H1 (cell line): ENCODE results near the gene UBAP1L. TPM values are rescaled to one million over a fixed set of nuclear protein-coding genes. Genes with fewer than 3 reads are reported as not detected.
"Not testable (repeated sequence)": the region's sequence is repeated elsewhere in the genome, so short reads cannot be mapped to it uniquely, and the experiment has no call there.

Experiments
- CTCF ChIA-PET: fragments of 300-600 bp; sonication (Branson Sonifier 250); formaldehyde crosslinking; loops from one replicate; lab custom pipeline; 2021; ENCODE audit not compliant: partially characterized antibody; lab: Charles Lee
- POLR2A ChIA-PET: fragments of 300-600 bp; sonication (Branson Sonifier 250); formaldehyde crosslinking; loops from one replicate; lab custom pipeline; 2021; ENCODE audit warnings: inconsistent platforms; ENCODE audit not compliant: partially characterized antibody; lab: Charles Lee
- DNase-seq, 2 experiments: peaks; one replicate each; pipeline versions ENCODE4 v3.0.0 to v3.0.0-alpha.2; 2010 to 2022; ENCODE audit warnings: low spot score in 2 of 2, low read depth in 1 of 2, mixed read lengths in 1 of 2
- FAIRE-seq: peaks from 2 replicates; lab custom pipeline; 2011; peaks lifted over from hg19 to GRCh38; lab: Jason Lieb, UNC
- H2AFZ ChIP-seq: 2 replicates; pipeline ENCODE4 v1.8.1; 2012; ENCODE audit warnings: low read length, inconsistent platforms
- H2AK5ac ChIP-seq: 2 replicates; pipeline ENCODE4 v1.6.1; 2013; ENCODE audit warnings: low read depth, low read length
- H2BK120ac ChIP-seq: replicated peaks from 2 replicates; pipeline ENCODE3; 2013; ENCODE audit warnings: low read depth, low read length, inconsistent platforms
- H2BK12ac ChIP-seq: 2 replicates; pipeline ENCODE4 v1.6.1; 2013; ENCODE audit warnings: low read depth, low read length
- H2BK15ac ChIP-seq: 2 replicates; pipeline ENCODE4 v1.6.1; 2013; ENCODE audit warnings: low read length
- H2BK20ac ChIP-seq: 2 replicates; pipeline ENCODE4 v1.6.1; 2013; ENCODE audit warnings: low read length
- H2BK5ac ChIP-seq: 2 replicates; pipeline ENCODE4 v1.6.1; 2013; ENCODE audit warnings: low read depth, low read length
- H3K14ac ChIP-seq: 2 replicates; pipeline ENCODE4 v1.6.1; 2013; ENCODE audit warnings: inconsistent platforms; ENCODE audit not compliant: insufficient read length
- H3K18ac ChIP-seq: 2 replicates; pipeline ENCODE4 v1.6.1; 2013; ENCODE audit warnings: low read length; ENCODE audit errors: extremely low read depth
- H3K23ac ChIP-seq: 2 replicates; pipeline ENCODE4 v1.6.1; 2013; ENCODE audit warnings: inconsistent platforms; ENCODE audit not compliant: insufficient read length
- H3K23me2 ChIP-seq: 2 replicates; pipeline ENCODE4 v1.6.1; 2013; ENCODE audit warnings: low read depth, low read length
- H3K27ac ChIP-seq: 2 replicates; pipeline ENCODE4 v1.6.1; 2011; ENCODE audit warnings: low read depth, low read length, inconsistent platforms
- H3K27me3 ChIP-seq, 4 experiments: replicated peaks in 1 of 4; 1 replicate in 1 of 4; 2 replicates in 3 of 4; pipeline versions ENCODE4 v1.6.1 to v1.8.1; 2011 to 2013; ENCODE audit warnings: low read length in 3 of 4, mild to moderate bottlenecking in 3 of 4, inconsistent platforms in 2 of 4, mixed read lengths in 2 of 4, moderate library complexity in 1 of 4; ENCODE audit not compliant: control insufficient read depth in 3 of 4, insufficient read depth in 3 of 4; ENCODE audit errors: extremely low read depth in 1 of 4
- H3K36me3 ChIP-seq, 4 experiments: 2 replicates each; pipeline versions ENCODE4 v1.6.1 to v1.8.1; 2011 to 2013; ENCODE audit warnings: mild to moderate bottlenecking in 4 of 4, low read length in 3 of 4, moderate library complexity in 2 of 4, control low read depth in 1 of 4, inconsistent platforms in 1 of 4; ENCODE audit not compliant: insufficient read depth in 4 of 4, control insufficient read depth in 2 of 4
- H3K4ac ChIP-seq: replicated peaks from 2 replicates; pipeline ENCODE3; 2013; ENCODE audit warnings: low read length, low read depth, mixed read lengths, inconsistent platforms; ENCODE audit not compliant: insufficient read length
- H3K4me1 ChIP-seq, 4 experiments: replicated peaks in 1 of 4; 1 replicate in 1 of 4; 2 replicates in 3 of 4; pipeline versions ENCODE4 v1.6.1 to v1.8.1; 2011 to 2013; ENCODE audit warnings: low read length in 3 of 4, inconsistent platforms in 2 of 4, mixed read lengths in 1 of 4; ENCODE audit not compliant: insufficient read depth in 4 of 4, control insufficient read depth in 3 of 4
- H3K4me2 ChIP-seq, 2 experiments: 2 replicates each; pipeline versions ENCODE4 v1.6.1 to v1.8.1; 2011 to 2013; ENCODE audit warnings: low read depth in 2 of 2, low read length in 2 of 2, control low read depth in 1 of 2, inconsistent platforms in 1 of 2, mild to moderate bottlenecking in 1 of 2; ENCODE audit not compliant: insufficient read depth in 1 of 2
- H3K4me3 ChIP-seq, 4 experiments: fragments of 200-600, 300-600 bp in 1 of 4; sonication (generic), shearing (Covaris generic), sonication (Bioruptor Twin) in 1 of 4; 2 replicates each; pipeline versions ENCODE4 v1.5.1 to v1.8.1; 2011 to 2016; ENCODE audit warnings: low read length in 4 of 4, low read depth in 3 of 4, control low read depth in 2 of 4, inconsistent platforms in 2 of 4, mild to moderate bottlenecking in 2 of 4, mixed read lengths in 1 of 4, moderate library complexity in 1 of 4; ENCODE audit not compliant: insufficient read depth in 2 of 4; ENCODE audit errors: extremely low read depth in 1 of 4
- H3K56ac ChIP-seq: replicated peaks from 2 replicates; pipeline ENCODE3; 2013; ENCODE audit warnings: low read depth, mild to moderate bottlenecking, mixed read lengths, low read length, inconsistent platforms; ENCODE audit not compliant: insufficient read length
- H3K79me1 ChIP-seq: 2 replicates; pipeline ENCODE4 v1.6.1; 2013; ENCODE audit warnings: low read depth, low read length, control low read depth
- H3K79me2 ChIP-seq, 2 experiments: 2 replicates each; pipeline versions ENCODE4 v1.6.1 to v1.8.1; 2012 to 2013; ENCODE audit warnings: low read length in 2 of 2, mild to moderate bottlenecking in 2 of 2, inconsistent platforms in 1 of 2; ENCODE audit not compliant: insufficient read depth in 2 of 2, control insufficient read depth in 1 of 2
- H3K9ac ChIP-seq, 4 experiments: replicated peaks in 1 of 4; 1 replicate in 1 of 4; 2 replicates in 3 of 4; pipeline versions ENCODE4 v1.6.1 to v1.8.1; 2011 to 2013; ENCODE audit warnings: low read depth in 3 of 4, low read length in 3 of 4, control low read depth in 2 of 4, mild to moderate bottlenecking in 2 of 4, moderate library complexity in 2 of 4, inconsistent platforms in 1 of 4; ENCODE audit errors: extremely low read depth in 1 of 4
- H3K9me3 ChIP-seq, 2 experiments: 2 replicates each; pipeline versions ENCODE4 v1.6.1 to v1.8.1; 2012 to 2013; ENCODE audit warnings: mild to moderate bottlenecking in 2 of 2, moderate library complexity in 2 of 2, control low read depth in 1 of 2, inconsistent platforms in 1 of 2, low read depth in 1 of 2, low read length in 1 of 2, mixed read lengths in 1 of 2; ENCODE audit not compliant: insufficient read depth in 2 of 2
- H4K20me1 ChIP-seq, 2 experiments: replicated peaks in 1 of 2; 2 replicates each; pipeline versions ENCODE3 to v1.8.1; 2011 to 2013; ENCODE audit warnings: inconsistent platforms in 2 of 2, low read length in 2 of 2, mild to moderate bottlenecking in 1 of 2; ENCODE audit not compliant: insufficient read depth in 2 of 2, control insufficient read depth in 1 of 2
- H4K5ac ChIP-seq: 2 replicates; pipeline ENCODE4 v1.6.1; 2013; ENCODE audit warnings: low read length, low read depth, mixed read lengths, inconsistent platforms; ENCODE audit not compliant: insufficient read length
- H4K8ac ChIP-seq: 2 replicates; pipeline ENCODE4 v1.8.0; 2013; ENCODE audit warnings: mild to moderate bottlenecking, moderate library complexity, low read length, inconsistent platforms; ENCODE audit not compliant: insufficient read depth; ENCODE audit errors: extremely low read depth
- H4K91ac ChIP-seq: replicated peaks from 2 replicates; pipeline ENCODE3; 2013; ENCODE audit warnings: low read length, mixed read lengths, inconsistent platforms; ENCODE audit not compliant: insufficient read length
- WGBS, 2 experiments: shearing (Covaris generic) in 1 of 2; methylation state at CpG; one replicate each; pipeline versions ENCODE4 v1.1.6 to v1.1.7; 2013 to 2015; ENCODE audit warnings: low lambda C conversion rate in 2 of 2, mixed read lengths in 2 of 2, inconsistent platforms in 1 of 2, low coverage in 1 of 2, missing lambda C conversion rate in 1 of 2; ENCODE audit not compliant: insufficient replicate concordance in 2 of 2, insufficient coverage in 1 of 2, insufficient read length in 1 of 2; ENCODE audit errors: extremely low coverage in 1 of 2, missing lambda C conversion rate in 1 of 2; 5-methylcytosine and 5-hydroxymethylcytosine counted together
- polyA plus RNA-seq, 7 experiments: library from polyadenylated mRNA; depleted of rRNA in 3 of 7; stranded (reverse) in 5 of 7; unstranded in 2 of 7; fragments of >200 nt in 5 of 7; fragments of 200-250 nt in 2 of 7; gene quantifications; 1 replicate in 5 of 7; 2 replicates in 1 of 7; 4 replicates in 1 of 7; pipeline versions ENCODE4 v1.2.1 to v1.2.3, GENCODE V29; 2011 to 2013; ENCODE audit warnings: missing spikeins in 2 of 7, mixed read lengths in 2 of 7
- total RNA-seq: library from RNA; stranded (reverse); fragmentation: NEBNext Ultra II Directional; extraction: Animal tissue kit (Norgen Biotek cat#: 25700); gene quantifications from 2 replicates; pipeline ENCODE4 v1.2.1, GENCODE V29; 2021

The UBAP1L gene
- total and polyA plus RNA-seq, 2 of the 8 experiments (the other 6 are each of a cell fraction or from before 2014, with no cell fraction given), result 0.67 to 1.7 TPM

GRCh38 chr15:65044218-65044617, 70.8 kb downstream of the UBAP1L start:
- not testable (repeated sequence) for H3K27me3 ChIP-seq, H3K4me2 ChIP-seq, H3K4ac ChIP-seq, H3K23ac ChIP-seq, H3K23me2 ChIP-seq, H2BK120ac ChIP-seq, H2AK5ac ChIP-seq, H3K4me3 ChIP-seq, H4K5ac ChIP-seq, H3K56ac ChIP-seq, H2BK5ac ChIP-seq, H3K79me1 ChIP-seq, H3K14ac ChIP-seq, H4K20me1 ChIP-seq, H3K4me1 ChIP-seq, H3K79me2 ChIP-seq, H3K9me3 ChIP-seq, H3K9ac ChIP-seq, H4K8ac ChIP-seq, H2BK15ac ChIP-seq, H3K27ac ChIP-seq, H3K36me3 ChIP-seq, FAIRE-seq, H2AFZ ChIP-seq, H2BK12ac ChIP-seq, H2BK20ac ChIP-seq, H3K18ac ChIP-seq, DNase-seq, H4K91ac ChIP-seq
- WGBS, 2 experiments, result 82% methylated on average over 4 of the region's 5 CpGs; no CpG with 5 or more reads in 1 of the 2 experiments
- CTCF ChIA-PET, result interaction anchor here (0.5 to 33.2 kb wide), 6 partner anchors 10 to 873 kb away, joined by 3 to 1213 read pairs (median 19); partner anchors contain the start of genes KBTBD13 and RASL12
- POLR2A ChIA-PET, result interaction anchor here (1.8 kb wide), 1 partner anchor 24 kb away, joined by 4 read pairs; no protein-coding TSS in a partner anchor
